ENCODE data around the gene SCAPER.
"Not testable (repeated sequence)": the region's sequence is repeated elsewhere in the genome, so short reads cannot be mapped to it uniquely, and the experiment has no call there.

SCAPER gene

GRCh38 chr15:76823303-76823702, 81.8 kb downstream of the SCAPER start:
- no peaks in the 10 kb centered on the region for H3K9me3 ChIP-seq (ENCODE audit: control insufficient read depth, low read length)
- H3K27ac ChIP-seq (ENCODE audit: low read depth, low read length, severe bottlenecking), result no peak overlapping the region
- no peaks in the 10 kb centered on the region for H3K4me1 ChIP-seq (ENCODE audit: control insufficient read depth, insufficient read depth, low read length, poor library complexity, severe bottlenecking)
- no peak overlapping the region for H3K4me3 ChIP-seq (ENCODE audit: extremely low read depth, insufficient read depth, low read length, poor library complexity, severe bottlenecking)
- no peaks in the 10 kb centered on the region for H3K36me3 ChIP-seq (ENCODE audit: control insufficient read depth, insufficient read depth, low read length)
- WGBS, 2 experiments (ENCODE audit: insufficient coverage in 2 of 2), result 86 to 100% methylated on average over 1 to 2 of the region's 2 CpGs

GRCh38 chr15:76818926-76819325, 86.2 kb downstream of the SCAPER start:
- H3K27ac ChIP-seq (ENCODE audit: low read depth, low read length, severe bottlenecking); H3K4me1 ChIP-seq (ENCODE audit: control insufficient read depth, insufficient read depth, low read length, poor library complexity, severe bottlenecking); H3K4me3 ChIP-seq (ENCODE audit: extremely low read depth, insufficient read depth, low read length, poor library complexity, severe bottlenecking); H3K36me3 ChIP-seq (ENCODE audit: control insufficient read depth, insufficient read depth, low read length); H3K9me3 ChIP-seq (ENCODE audit: control insufficient read depth, low read length): not testable (repeated sequence)
- 91 to 94% methylated on average over 6 to 9 of the region's 9 CpGs for WGBS, 2 experiments (ENCODE audit: insufficient coverage in 2 of 2)

GRCh38 chr15:76815421-76815820, 89.7 kb downstream of the SCAPER start:
- Histone ChIP-seq H3K27ac (ENCODE audit: low read depth, low read length, severe bottlenecking) (no peak overlapping the region), H3K9me3 (ENCODE audit: control insufficient read depth, low read length) (peaks cover 3% of the 10 kb centered on the region), H3K36me3 (ENCODE audit: control insufficient read depth, insufficient read depth, low read length) (no peaks in the 10 kb centered on the region), H3K4me3 (ENCODE audit: extremely low read depth, insufficient read depth, low read length, poor library complexity, severe bottlenecking) (no peak overlapping the region), H3K4me1 (ENCODE audit: control insufficient read depth, insufficient read depth, low read length, poor library complexity, severe bottlenecking) (no peaks in the 10 kb centered on the region)
- WGBS, 2 experiments (ENCODE audit: insufficient coverage in 2 of 2), result 88 to 94% methylated on average over 3 of the region's 5 CpGs

- H3K27ac ChIP-seq (ENCODE audit: low read depth, low read length, severe bottlenecking), result no peak overlapping the region
- H3K36me3 ChIP-seq (ENCODE audit: control insufficient read depth, insufficient read depth, low read length), result no peaks in the 10 kb centered on the region
- no peaks in the 10 kb centered on the region for H3K4me1 ChIP-seq (ENCODE audit: control insufficient read depth, insufficient read depth, low read length, poor library complexity, severe bottlenecking)
- H3K4me3 ChIP-seq (ENCODE audit: extremely low read depth, insufficient read depth, low read length, poor library complexity, severe bottlenecking), result no peak overlapping the region
- 100% methylated on average over 1 of the region's 4 CpGs; no CpG with 5 or more reads in 1 of the 2 experiments for WGBS, 2 experiments (ENCODE audit: insufficient coverage in 2 of 2)
- H3K9me3 ChIP-seq (ENCODE audit: control insufficient read depth, low read length), result no peaks in the 10 kb centered on the region
These were observed 92.8 kb downstream of the SCAPER start for GRCh38 chr15:76812381-76812780.

GRCh38 chr15:76809412-76810103, 95.6 kb downstream of the SCAPER start:
- Histone ChIP-seq H3K36me3 (ENCODE audit: control insufficient read depth, insufficient read depth, low read length) (no peaks in the 10 kb centered on the region), H3K27ac (ENCODE audit: low read depth, low read length, severe bottlenecking) (no peak overlapping the region), H3K9me3 (ENCODE audit: control insufficient read depth, low read length) (no peaks in the 10 kb centered on the region), H3K4me3 (ENCODE audit: extremely low read depth, insufficient read depth, low read length, poor library complexity, severe bottlenecking) (no peak overlapping the region), H3K4me1 (ENCODE audit: control insufficient read depth, insufficient read depth, low read length, poor library complexity, severe bottlenecking) (no peaks in the 10 kb centered on the region)
- 92 to 100% methylated on average over 1 to 2 of the region's 3 CpGs for WGBS, 2 experiments (ENCODE audit: insufficient coverage in 2 of 2)

- Histone ChIP-seq H3K27ac (ENCODE audit: low read depth, low read length, severe bottlenecking) (no peak overlapping the region), H3K9me3 (ENCODE audit: control insufficient read depth, low read length) (no peaks in the 10 kb centered on the region), H3K36me3 (ENCODE audit: control insufficient read depth, insufficient read depth, low read length) (no peaks in the 10 kb centered on the region), H3K4me1 (ENCODE audit: control insufficient read depth, insufficient read depth, low read length, poor library complexity, severe bottlenecking) (peaks cover 4% of the 10 kb centered on the region), H3K4me3 (ENCODE audit: extremely low read depth, insufficient read depth, low read length, poor library complexity, severe bottlenecking) (no peak overlapping the region)
- 50 to 63% methylated on average over 1 of the region's 1 CpG for whole genome bisulfite sequencing, 2 experiments (ENCODE audit: insufficient coverage in 2 of 2)
These were observed 102.0 kb downstream of the SCAPER start for GRCh38 chr15:76803049-76803571.

GRCh38 chr15:76802411-76802810, 102.7 kb downstream of the SCAPER start:
- WGBS, 2 experiments (ENCODE audit: insufficient coverage in 2 of 2), result 100% methylated on average over 2 of the region's 3 CpGs; no CpG with 5 or more reads in 1 of the 2 experiments
- Histone ChIP-seq H3K9me3 (ENCODE audit: control insufficient read depth, low read length) (no peaks in the 10 kb centered on the region), H3K27ac (ENCODE audit: low read depth, low read length, severe bottlenecking) (no peak overlapping the region), H3K4me1 (ENCODE audit: control insufficient read depth, insufficient read depth, low read length, poor library complexity, severe bottlenecking) (peaks cover 4% of the 10 kb centered on the region), H3K36me3 (ENCODE audit: control insufficient read depth, insufficient read depth, low read length) (no peaks in the 10 kb centered on the region), H3K4me3 (ENCODE audit: extremely low read depth, insufficient read depth, low read length, poor library complexity, severe bottlenecking) (no peak overlapping the region)

GRCh38 chr15:76799760-76800159, 105.4 kb downstream of the SCAPER start:
- Histone ChIP-seq H3K36me3 (ENCODE audit: control insufficient read depth, insufficient read depth, low read length) (no peaks in the 10 kb centered on the region), H3K4me3 (ENCODE audit: extremely low read depth, insufficient read depth, low read length, poor library complexity, severe bottlenecking) (no peak overlapping the region), H3K9me3 (ENCODE audit: control insufficient read depth, low read length) (no peaks in the 10 kb centered on the region), H3K4me1 (ENCODE audit: control insufficient read depth, insufficient read depth, low read length, poor library complexity, severe bottlenecking) (peaks cover 4% of the 10 kb centered on the region), H3K27ac (ENCODE audit: low read depth, low read length, severe bottlenecking) (no peak overlapping the region)
- 100% methylated on average over 1 of the region's 2 CpGs for WGBS, 2 experiments (ENCODE audit: insufficient coverage in 2 of 2)

- no peaks in the 10 kb centered on the region for H3K9me3 ChIP-seq (ENCODE audit: control insufficient read depth, low read length)
- no peak overlapping the region for H3K4me3 ChIP-seq (ENCODE audit: extremely low read depth, insufficient read depth, low read length, poor library complexity, severe bottlenecking)
- no peaks in the 10 kb centered on the region for H3K4me1 ChIP-seq (ENCODE audit: control insufficient read depth, insufficient read depth, low read length, poor library complexity, severe bottlenecking)
- 100% methylated on average over 1 of the region's 5 CpGs; no CpG with 5 or more reads in 1 of the 2 experiments for WGBS, 2 experiments (ENCODE audit: insufficient coverage in 2 of 2)
- H3K36me3 ChIP-seq (ENCODE audit: control insufficient read depth, insufficient read depth, low read length), result no peaks in the 10 kb centered on the region
- H3K27ac ChIP-seq (ENCODE audit: low read depth, low read length, severe bottlenecking), result no peak overlapping the region
These were observed 109.9 kb downstream of the SCAPER start for GRCh38 chr15:76795217-76795616.

GRCh38 chr15:76793162-76793561, 112.0 kb downstream of the SCAPER start:
- H3K4me3 ChIP-seq (ENCODE audit: extremely low read depth, insufficient read depth, low read length, poor library complexity, severe bottlenecking), result no peak overlapping the region

GRCh38 chr15:76791511-76791910, 113.6 kb downstream of the SCAPER start:
- H3K27ac ChIP-seq (ENCODE audit: low read depth, low read length, severe bottlenecking), result no peak overlapping the region
- no CpG with 5 or more reads among the region's 2 CpGs for WGBS, 2 experiments (ENCODE audit: insufficient coverage in 2 of 2)

More at GRCh38 chr15:76793162-76793561, 112.0 kb downstream of the SCAPER start:
- H3K27ac ChIP-seq (ENCODE audit: low read depth, low read length, severe bottlenecking), result no peak overlapping the region
- H3K36me3 ChIP-seq (ENCODE audit: control insufficient read depth, insufficient read depth, low read length), result no peaks in the 10 kb centered on the region
- no peaks in the 10 kb centered on the region for H3K4me1 ChIP-seq (ENCODE audit: control insufficient read depth, insufficient read depth, low read length, poor library complexity, severe bottlenecking)
- no peaks in the 10 kb centered on the region for H3K9me3 ChIP-seq (ENCODE audit: control insufficient read depth, low read length)

More at GRCh38 chr15:76791511-76791910, 113.6 kb downstream of the SCAPER start:
- Histone ChIP-seq H3K4me1 (ENCODE audit: control insufficient read depth, insufficient read depth, low read length, poor library complexity, severe bottlenecking) (no peaks in the 10 kb centered on the region), H3K36me3 (ENCODE audit: control insufficient read depth, insufficient read depth, low read length) (no peaks in the 10 kb centered on the region), H3K9me3 (ENCODE audit: control insufficient read depth, low read length) (no peaks in the 10 kb centered on the region), H3K4me3 (ENCODE audit: extremely low read depth, insufficient read depth, low read length, poor library complexity, severe bottlenecking) (no peak overlapping the region)

Measured in mesodermal cell (in vitro differentiated cells).